Liver (tissue), 9 donors: ENCODE results near the gene DDX17. TPM values are rescaled to one million over a fixed set of nuclear protein-coding genes. Genes with fewer than 3 reads are reported as not detected.

Source experiments
- DNase-seq: peaks from one replicate; pipeline ENCODE4 v3.0.0-alpha.2; 2017; ENCODE audit warnings: low spot score
- H3K27ac ChIP-seq, 2 donors: one replicate each; pipeline ENCODE4 v1.7.0; 2013; ENCODE audit warnings: inconsistent platforms in 2 of 2, low read length in 2 of 2, control low read depth in 1 of 2, low read depth in 1 of 2, mild to moderate bottlenecking in 1 of 2
- H3K27me3 ChIP-seq, 4 donors: one replicate each; pipeline versions ENCODE4 v1.6.1 to v1.7.0; 2013; ENCODE audit warnings: low read length in 3 of 4, inconsistent platforms in 1 of 4, mild to moderate bottlenecking in 1 of 4, moderate library complexity in 1 of 4; ENCODE audit not compliant: control insufficient read depth in 4 of 4, insufficient read depth in 4 of 4
- H3K36me3 ChIP-seq, 4 donors: one replicate each; pipeline versions ENCODE4 v1.6.1 to v1.7.0; 2013; ENCODE audit warnings: low read length in 3 of 4, mild to moderate bottlenecking in 3 of 4, low read depth in 1 of 4, moderate library complexity in 1 of 4; ENCODE audit not compliant: control insufficient read depth in 4 of 4, insufficient read depth in 3 of 4
- H3K4me1 ChIP-seq, 4 donors: one replicate each; pipeline versions ENCODE4 v1.6.1 to v1.7.0; 2013; ENCODE audit warnings: low read length in 3 of 4, mild to moderate bottlenecking in 3 of 4, moderate library complexity in 1 of 4; ENCODE audit not compliant: control insufficient read depth in 4 of 4, insufficient read depth in 4 of 4
- H3K4me3 ChIP-seq, 3 donors: one replicate each; pipeline versions ENCODE4 v1.6.1 to v1.7.0; 2013; ENCODE audit warnings: low read length in 3 of 3, control low read depth in 1 of 3, low read depth in 1 of 3, mild to moderate bottlenecking in 1 of 3
- H3K9ac ChIP-seq, 2 donors: one replicate each; pipeline ENCODE4 v1.7.0; 2013; ENCODE audit warnings: low read length in 2 of 2, mild to moderate bottlenecking in 2 of 2, moderate library complexity in 2 of 2, control low read depth in 1 of 2, low read depth in 1 of 2
- H3K9me3 ChIP-seq, 4 donors: one replicate each; pipeline versions ENCODE4 v1.6.1 to v1.7.0; 2013; ENCODE audit warnings: low read length in 3 of 4; ENCODE audit not compliant: control insufficient read depth in 4 of 4
- EGR1 ChIP-seq, 2 donors: IDR thresholded peaks; 2 replicates each; pipeline ENCODE4 v1.6.1; 2016 to 2018; ENCODE audit warnings: antibody characterized with exemption in 2 of 2, low read depth in 2 of 2
- FOXA1 ChIP-seq: IDR thresholded peaks from 2 replicates; pipeline ENCODE4 v1.6.1; 2016; ENCODE audit warnings: antibody characterized with exemption
- FOXA2 ChIP-seq: IDR thresholded peaks from 2 replicates; pipeline ENCODE4 v1.6.1; 2016; ENCODE audit warnings: antibody characterized with exemption
- HNF4A ChIP-seq, 2 donors: conservative IDR thresholded peaks; 2 replicates each; pipeline ENCODE4 v1.6.1; 2016; ENCODE audit warnings: antibody characterized with exemption in 2 of 2, mild to moderate bottlenecking in 2 of 2
- HNF4G ChIP-seq: IDR thresholded peaks from 2 replicates; pipeline ENCODE4 v1.6.1; 2016; ENCODE audit warnings: antibody characterized with exemption
- JUND ChIP-seq, 2 donors: IDR thresholded peaks; 2 replicates each; pipeline ENCODE4 v1.6.1; 2016; ENCODE audit warnings: antibody characterized with exemption in 2 of 2
- NR2F2 ChIP-seq: IDR thresholded peaks from 2 replicates; pipeline ENCODE4 v1.6.1; 2016; ENCODE audit warnings: antibody characterized with exemption
- RAD21 ChIP-seq, 2 donors: IDR thresholded peaks; 2 replicates each; pipeline ENCODE4 v1.6.1; 2016; ENCODE audit warnings: antibody characterized with exemption in 2 of 2, mild to moderate bottlenecking in 2 of 2
- RXRA ChIP-seq, 2 donors: IDR thresholded peaks; 2 replicates each; pipeline ENCODE4 v1.6.1; 2017 to 2018; ENCODE audit warnings: antibody characterized with exemption in 2 of 2, mild to moderate bottlenecking in 1 of 2
- SP1 ChIP-seq: IDR thresholded peaks from 2 replicates; pipeline ENCODE4 v1.6.1; 2018; ENCODE audit warnings: antibody characterized with exemption, mild to moderate bottlenecking
- TAF1 ChIP-seq: conservative IDR thresholded peaks from 2 replicates; pipeline ENCODE4 v1.6.1; 2016; ENCODE audit warnings: antibody characterized with exemption, mild to moderate bottlenecking
- YY1 ChIP-seq: IDR thresholded peaks from 2 replicates; pipeline ENCODE4 v1.6.1; 2016; ENCODE audit warnings: antibody characterized with exemption, mild to moderate bottlenecking
- WGBS: extraction: QIAGEN DNeasy Blood & Tissue Kit; methylation state at CpG from one replicate; pipeline ENCODE4 v1.1.7; 2013; 5-methylcytosine and 5-hydroxymethylcytosine counted together
- polyA plus RNA-seq, 2 donors: library from polyadenylated mRNA; stranded (reverse) in 1 of 2; unstranded in 1 of 2; fragments of 200-250 nt in 1 of 2; fragments of >200 nt in 1 of 2; fragmentation: Nextera tagmentation in 1 of 2; extraction: Ambion mirVana in 1 of 2; gene quantifications; one replicate each; pipeline versions ENCODE4 v1.2.1 to v1.2.3, GENCODE V29; 2013 to 2015
- total RNA-seq, 2 donors: library from RNA; depleted of rRNA; stranded (reverse); fragments of >200 nt; gene quantifications; one replicate each; pipeline ENCODE4 v1.2.3, GENCODE V29; 2014
- TF ChIP-seq, protein P1 (sequence below): IDR thresholded peaks from 2 replicates; pipeline ENCODE4 v1.6.1; 2016; ENCODE audit warnings: antibody characterized with exemption
- TF ChIP-seq, protein P2 (sequence below): IDR thresholded peaks from 2 replicates; pipeline ENCODE4 v1.6.1; 2016; ENCODE audit warnings: antibody characterized with exemption
- TF ChIP-seq, protein P3 (sequence below): IDR thresholded peaks from 2 replicates; pipeline ENCODE4 v1.6.1; 2016; ENCODE audit warnings: antibody characterized with exemption
- TF ChIP-seq, protein P4 (sequence below): fragments of 150-350 bp; IDR thresholded peaks from 2 replicates; pipeline ENCODE4 v1.5.1; 2017; ENCODE audit warnings: improper control_type of control experiment, low read depth, low read length; ENCODE audit not compliant: missing input control
- TF ChIP-seq, protein P5 (sequence below): IDR thresholded peaks from 2 replicates; pipeline ENCODE4 v1.6.1; 2016; ENCODE audit warnings: antibody characterized with exemption, mild to moderate bottlenecking
- donor health status: healthy.
- donor health status: healthy.
- donor health status: healthy.
- donor health status: healthy.
- donor health status: healthy.

Gene DDX17
- total and polyA plus RNA-seq, 4 donors: 46.3 to 451 (median 173) TPM

DNA sequence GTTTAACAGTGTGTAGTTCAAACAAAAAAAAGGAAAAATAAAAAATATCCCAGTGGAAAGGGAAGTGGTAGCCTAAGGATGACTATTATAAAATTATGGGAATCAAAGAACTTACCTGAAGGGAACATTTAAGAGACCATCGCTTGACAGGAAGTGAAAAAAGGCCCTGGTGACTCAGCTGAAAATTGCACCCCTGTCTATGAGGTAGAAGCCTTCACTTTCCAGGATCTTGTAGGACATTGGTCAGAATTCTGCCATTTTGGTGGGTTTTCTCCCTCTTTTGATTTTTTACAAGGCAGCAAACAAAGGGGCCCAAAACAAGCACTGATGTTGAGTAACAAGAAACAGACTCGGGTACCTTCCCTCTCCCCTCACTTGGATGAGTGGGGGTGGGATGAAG is 15.6 kb downstream of the DDX17 start:
- no peaks in the 10 kb centered on the region for H3K9me3 ChIP-seq
- no peaks in the 10 kb centered on the region for H3K27me3 ChIP-seq
- TF ChIP-seq RAD21 (IDR thresholded peaks at IDR 0.05) (no peak), EGR1 (IDR thresholded peaks at IDR 0.05; ENCODE audit: low read depth in 2 of 2) (no peak), NR2F2 (no peak), JUND (IDR thresholded peaks at IDR 0.05) (no peak), RXRA (IDR thresholded peaks at IDR 0.05) (no peak), TAF1 (no peak), YY1 (no peak), HNF4A (conservative IDR thresholded peaks at IDR 0.05) (no peak), HNF4G (no peak), SP1 (no peak), FOXA1 (no peak), FOXA2 (no peak)
- TF ChIP-seq, protein P1, sequence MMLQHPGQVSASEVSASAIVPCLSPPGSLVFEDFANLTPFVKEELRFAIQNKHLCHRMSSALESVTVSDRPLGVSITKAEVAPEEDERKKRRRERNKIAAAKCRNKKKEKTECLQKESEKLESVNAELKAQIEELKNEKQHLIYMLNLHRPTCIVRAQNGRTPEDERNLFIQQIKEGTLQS: no peak
- TF ChIP-seq, protein P2, sequence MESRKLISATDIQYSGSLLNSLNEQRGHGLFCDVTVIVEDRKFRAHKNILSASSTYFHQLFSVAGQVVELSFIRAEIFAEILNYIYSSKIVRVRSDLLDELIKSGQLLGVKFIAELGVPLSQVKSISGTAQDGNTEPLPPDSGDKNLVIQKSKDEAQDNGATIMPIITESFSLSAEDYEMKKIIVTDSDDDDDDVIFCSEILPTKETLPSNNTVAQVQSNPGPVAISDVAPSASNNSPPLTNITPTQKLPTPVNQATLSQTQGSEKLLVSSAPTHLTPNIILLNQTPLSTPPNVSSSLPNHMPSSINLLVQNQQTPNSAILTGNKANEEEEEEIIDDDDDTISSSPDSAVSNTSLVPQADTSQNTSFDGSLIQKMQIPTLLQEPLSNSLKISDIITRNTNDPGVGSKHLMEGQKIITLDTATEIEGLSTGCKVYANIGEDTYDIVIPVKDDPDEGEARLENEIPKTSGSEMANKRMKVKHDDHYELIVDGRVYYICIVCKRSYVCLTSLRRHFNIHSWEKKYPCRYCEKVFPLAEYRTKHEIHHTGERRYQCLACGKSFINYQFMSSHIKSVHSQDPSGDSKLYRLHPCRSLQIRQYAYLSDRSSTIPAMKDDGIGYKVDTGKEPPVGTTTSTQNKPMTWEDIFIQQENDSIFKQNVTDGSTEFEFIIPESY: no peak
- TF ChIP-seq, protein P3, sequence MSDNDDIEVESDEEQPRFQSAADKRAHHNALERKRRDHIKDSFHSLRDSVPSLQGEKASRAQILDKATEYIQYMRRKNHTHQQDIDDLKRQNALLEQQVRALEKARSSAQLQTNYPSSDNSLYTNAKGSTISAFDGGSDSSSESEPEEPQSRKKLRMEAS: no peak
- TF ChIP-seq, protein P4, sequence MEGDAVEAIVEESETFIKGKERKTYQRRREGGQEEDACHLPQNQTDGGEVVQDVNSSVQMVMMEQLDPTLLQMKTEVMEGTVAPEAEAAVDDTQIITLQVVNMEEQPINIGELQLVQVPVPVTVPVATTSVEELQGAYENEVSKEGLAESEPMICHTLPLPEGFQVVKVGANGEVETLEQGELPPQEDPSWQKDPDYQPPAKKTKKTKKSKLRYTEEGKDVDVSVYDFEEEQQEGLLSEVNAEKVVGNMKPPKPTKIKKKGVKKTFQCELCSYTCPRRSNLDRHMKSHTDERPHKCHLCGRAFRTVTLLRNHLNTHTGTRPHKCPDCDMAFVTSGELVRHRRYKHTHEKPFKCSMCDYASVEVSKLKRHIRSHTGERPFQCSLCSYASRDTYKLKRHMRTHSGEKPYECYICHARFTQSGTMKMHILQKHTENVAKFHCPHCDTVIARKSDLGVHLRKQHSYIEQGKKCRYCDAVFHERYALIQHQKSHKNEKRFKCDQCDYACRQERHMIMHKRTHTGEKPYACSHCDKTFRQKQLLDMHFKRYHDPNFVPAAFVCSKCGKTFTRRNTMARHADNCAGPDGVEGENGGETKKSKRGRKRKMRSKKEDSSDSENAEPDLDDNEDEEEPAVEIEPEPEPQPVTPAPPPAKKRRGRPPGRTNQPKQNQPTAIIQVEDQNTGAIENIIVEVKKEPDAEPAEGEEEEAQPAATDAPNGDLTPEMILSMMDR: no peak
- TF ChIP-seq, protein P5, sequence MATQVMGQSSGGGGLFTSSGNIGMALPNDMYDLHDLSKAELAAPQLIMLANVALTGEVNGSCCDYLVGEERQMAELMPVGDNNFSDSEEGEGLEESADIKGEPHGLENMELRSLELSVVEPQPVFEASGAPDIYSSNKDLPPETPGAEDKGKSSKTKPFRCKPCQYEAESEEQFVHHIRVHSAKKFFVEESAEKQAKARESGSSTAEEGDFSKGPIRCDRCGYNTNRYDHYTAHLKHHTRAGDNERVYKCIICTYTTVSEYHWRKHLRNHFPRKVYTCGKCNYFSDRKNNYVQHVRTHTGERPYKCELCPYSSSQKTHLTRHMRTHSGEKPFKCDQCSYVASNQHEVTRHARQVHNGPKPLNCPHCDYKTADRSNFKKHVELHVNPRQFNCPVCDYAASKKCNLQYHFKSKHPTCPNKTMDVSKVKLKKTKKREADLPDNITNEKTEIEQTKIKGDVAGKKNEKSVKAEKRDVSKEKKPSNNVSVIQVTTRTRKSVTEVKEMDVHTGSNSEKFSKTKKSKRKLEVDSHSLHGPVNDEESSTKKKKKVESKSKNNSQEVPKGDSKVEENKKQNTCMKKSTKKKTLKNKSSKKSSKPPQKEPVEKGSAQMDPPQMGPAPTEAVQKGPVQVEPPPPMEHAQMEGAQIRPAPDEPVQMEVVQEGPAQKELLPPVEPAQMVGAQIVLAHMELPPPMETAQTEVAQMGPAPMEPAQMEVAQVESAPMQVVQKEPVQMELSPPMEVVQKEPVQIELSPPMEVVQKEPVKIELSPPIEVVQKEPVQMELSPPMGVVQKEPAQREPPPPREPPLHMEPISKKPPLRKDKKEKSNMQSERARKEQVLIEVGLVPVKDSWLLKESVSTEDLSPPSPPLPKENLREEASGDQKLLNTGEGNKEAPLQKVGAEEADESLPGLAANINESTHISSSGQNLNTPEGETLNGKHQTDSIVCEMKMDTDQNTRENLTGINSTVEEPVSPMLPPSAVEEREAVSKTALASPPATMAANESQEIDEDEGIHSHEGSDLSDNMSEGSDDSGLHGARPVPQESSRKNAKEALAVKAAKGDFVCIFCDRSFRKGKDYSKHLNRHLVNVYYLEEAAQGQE: no peak
- no peak overlapping the region for H3K4me3 ChIP-seq
- H3K9ac ChIP-seq: peak overlapping the region; percentile 15 to 41
- H3K4me1 ChIP-seq: peaks cover 2 to 5% (median 2%) of the 10 kb centered on the region in 4 donors
- DNase-seq: no peak
- 47% methylated on average over 2 of the region's 2 CpGs for WGBS
- peaks cover 27 to 78% (median 74%) of the 10 kb centered on the region in 4 donors for H3K36me3 ChIP-seq
- H3K27ac ChIP-seq: peak overlapping the region; percentile 81 to 92
